Measurements from ENCODE around the gene AGMO.

AGMO gene

GRCh38 chr7:15561835-15562234 lies at the start of gene AGMO:
AGMO (minus strand) TSS chr7:15562015.
- DNase-seq: no peak

DNA sequence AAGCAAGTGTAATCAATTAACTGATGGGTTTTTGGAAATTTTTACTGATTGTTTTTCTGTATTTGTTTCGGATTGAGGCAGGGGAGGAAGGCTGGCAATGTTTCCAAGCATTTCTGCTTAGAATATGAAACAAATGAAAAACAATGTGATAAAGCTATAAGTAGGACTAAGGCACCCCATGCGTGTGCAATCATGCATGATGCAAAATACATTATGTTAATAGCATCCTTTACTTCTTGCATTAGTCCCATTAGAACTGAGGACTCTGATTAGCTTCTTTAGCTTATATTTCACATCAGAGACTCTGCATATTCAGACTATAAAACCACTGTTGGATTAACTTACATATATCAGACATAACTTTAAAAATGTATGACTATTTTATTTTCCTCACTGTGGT lies 48.7 kb upstream of the AGMO start:
- no peak for DNase-seq

DNA sequence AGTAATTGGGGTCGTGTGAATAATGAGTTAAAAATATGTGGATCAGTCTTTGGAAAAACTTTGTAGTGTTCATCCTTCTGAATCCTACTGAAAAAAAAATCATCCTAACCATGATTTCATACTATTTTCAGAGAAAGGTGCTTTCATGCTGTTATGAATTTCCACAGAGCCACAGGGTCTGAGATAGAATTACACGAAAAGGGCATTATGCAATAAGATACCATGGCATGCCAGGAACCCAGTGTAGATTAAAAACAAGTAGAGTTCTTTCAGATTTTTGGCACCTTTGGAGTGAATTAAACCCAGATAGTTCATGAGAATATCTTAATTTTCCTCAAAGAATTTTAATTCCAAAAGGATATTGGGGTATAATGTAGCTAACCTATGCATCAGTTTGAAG lies 47.5 kb upstream of the AGMO start:
- no peak for DNase-seq

DNA sequence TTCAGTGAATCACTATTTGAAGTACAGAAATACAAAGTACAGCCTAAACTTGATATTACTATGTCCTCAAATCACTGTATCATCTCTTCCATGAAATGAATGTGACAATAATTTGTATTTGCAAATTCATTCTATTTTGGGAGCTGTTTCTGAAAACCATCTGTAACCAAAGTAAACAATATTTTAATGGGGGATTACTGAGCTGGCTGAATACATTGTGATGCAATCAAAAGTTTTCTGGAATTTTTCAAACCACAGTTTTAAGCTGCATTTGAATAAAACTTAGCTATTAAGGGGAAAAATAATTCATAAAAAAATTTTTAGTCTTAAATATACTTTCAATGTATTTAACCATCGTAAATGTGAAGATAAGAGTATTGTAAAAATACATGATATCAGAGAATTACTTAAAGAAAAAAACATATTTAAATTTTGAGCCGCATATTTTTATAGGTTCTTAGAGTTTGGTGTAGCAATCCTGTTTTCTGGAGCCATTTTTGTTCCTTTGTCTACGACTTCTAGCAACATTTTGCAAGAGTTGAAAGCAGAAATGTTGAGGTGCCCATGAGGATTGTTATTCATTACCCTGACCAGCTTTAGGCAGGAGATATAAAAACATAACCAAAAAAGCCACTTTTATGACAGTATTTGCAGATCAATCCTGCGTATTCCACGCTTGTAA lies 45.9 kb upstream of the AGMO start:
- DNase-seq: no peak

- DNase-seq: no peak
Measured at GRCh38 chr7:15606561-15606960, 44.7 kb upstream of the AGMO start.

DNA sequence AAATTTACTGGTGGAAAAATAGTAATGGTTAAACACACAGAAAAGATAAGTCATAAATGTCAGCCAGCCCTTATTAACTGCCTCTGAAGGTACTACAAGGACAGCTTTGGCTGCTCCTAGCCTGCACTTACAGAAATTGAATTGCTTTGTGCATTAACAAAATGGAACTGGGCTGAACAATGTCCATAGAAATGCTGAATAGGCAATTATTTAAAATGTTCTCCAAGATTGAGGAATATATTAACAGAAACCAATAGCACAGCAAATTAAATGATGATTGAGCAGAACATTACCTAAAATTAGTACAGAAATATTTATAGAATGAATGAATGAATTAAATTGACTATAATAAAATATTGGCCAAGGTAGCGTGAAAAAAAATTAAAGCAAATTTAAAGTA lies 42.4 kb upstream of the AGMO start:
- DNase-seq: no peak

- no peak for DNase-seq
Measured at GRCh38 chr7:15603124-15603523, 41.3 kb upstream of the AGMO start.

GRCh38 chr7:15602236-15602635 lies 40.4 kb upstream of the AGMO start:
- DNase-seq: no peak

DNA sequence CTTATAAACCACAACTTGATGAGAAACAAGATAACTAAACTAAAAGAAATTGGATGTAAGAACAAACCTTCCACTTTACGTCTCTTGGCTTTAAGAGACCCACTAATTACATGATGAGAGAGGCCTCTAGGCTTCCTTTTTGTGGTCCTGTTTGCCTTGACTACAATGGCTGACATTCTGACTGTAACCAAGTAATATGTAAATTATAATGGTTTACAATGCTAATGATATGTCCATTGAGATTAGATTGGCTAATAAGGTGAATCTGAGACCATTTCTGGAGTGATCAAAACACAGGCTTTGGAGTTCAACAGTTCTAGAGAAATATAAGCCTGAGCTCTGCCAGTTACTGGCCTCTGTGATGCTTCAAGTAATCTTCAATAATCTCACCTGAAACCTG lies 39.4 kb upstream of the AGMO start:
- no peak for DNase-seq

- DNase-seq: no peak
Measured at GRCh38 chr7:15600298-15600697, 38.5 kb upstream of the AGMO start.

- no peak for DNase-seq
Measured at GRCh38 chr7:15594461-15594860, 32.6 kb upstream of the AGMO start.

DNA sequence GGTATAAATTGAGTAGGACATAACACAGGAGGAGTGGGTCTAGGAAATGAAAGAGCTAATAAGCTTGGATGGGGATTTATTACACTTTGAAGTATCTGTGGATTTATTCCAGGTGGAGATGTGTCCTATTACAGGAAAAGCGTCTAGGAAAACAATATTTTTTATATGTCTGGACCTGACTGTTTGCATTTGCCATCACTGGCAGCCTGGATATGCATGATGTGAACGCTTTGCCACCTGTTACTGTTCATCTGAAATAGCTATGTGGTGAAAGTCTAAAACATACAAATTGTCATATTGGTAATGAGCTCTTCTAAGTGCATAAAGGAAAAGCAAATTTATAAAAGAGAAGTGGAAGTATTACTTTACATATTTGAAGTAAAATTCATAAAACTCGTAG lies 31.6 kb upstream of the AGMO start:
- no peak for DNase-seq

- no peak for DNase-seq
Measured at GRCh38 chr7:15586266-15586665, 24.5 kb upstream of the AGMO start.

- DNase-seq: no peak
Measured at GRCh38 chr7:15584575-15584974, 22.8 kb upstream of the AGMO start.

GRCh38 chr7:15582773-15583172 lies 21.0 kb upstream of the AGMO start:
- no peak for DNase-seq

GRCh38 chr7:15581352-15581951 lies 19.6 kb upstream of the AGMO start:
- DNase-seq: no peak

DNA sequence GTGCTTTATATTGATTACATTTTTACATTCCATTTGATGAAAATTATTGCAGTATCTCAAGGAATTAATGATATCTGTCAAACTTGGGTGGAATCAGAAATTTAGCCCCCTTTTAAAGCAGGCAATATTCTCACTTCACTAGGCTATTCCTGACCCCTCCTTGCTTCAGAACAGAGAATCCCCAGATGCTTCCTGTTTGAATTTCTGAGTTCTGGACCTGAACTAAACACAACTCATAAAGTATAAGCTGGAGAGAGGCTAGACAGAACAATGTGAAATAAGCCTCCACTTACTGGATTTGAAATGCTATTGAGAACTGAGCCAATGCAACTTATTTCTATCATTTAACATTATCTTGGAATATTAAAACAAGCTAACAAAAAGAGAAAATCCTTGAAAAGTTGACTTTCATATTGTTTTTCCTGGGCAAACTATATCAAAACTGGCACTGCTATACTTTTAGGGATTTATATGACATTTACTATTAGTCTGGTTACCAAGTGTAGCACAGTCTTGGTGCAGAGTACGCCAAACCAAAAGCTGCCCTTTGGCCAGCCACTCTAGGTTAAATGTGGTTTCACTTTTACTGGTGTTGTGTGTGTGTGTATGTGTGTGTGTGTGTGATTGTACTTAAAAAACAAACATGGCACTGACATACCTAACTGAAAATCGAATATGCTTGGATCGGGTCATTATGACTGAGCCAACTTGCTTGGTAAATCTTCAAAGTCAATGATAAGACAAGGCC lies 19.0 kb upstream of the AGMO start:
- DNase-seq: no peak

DNA sequence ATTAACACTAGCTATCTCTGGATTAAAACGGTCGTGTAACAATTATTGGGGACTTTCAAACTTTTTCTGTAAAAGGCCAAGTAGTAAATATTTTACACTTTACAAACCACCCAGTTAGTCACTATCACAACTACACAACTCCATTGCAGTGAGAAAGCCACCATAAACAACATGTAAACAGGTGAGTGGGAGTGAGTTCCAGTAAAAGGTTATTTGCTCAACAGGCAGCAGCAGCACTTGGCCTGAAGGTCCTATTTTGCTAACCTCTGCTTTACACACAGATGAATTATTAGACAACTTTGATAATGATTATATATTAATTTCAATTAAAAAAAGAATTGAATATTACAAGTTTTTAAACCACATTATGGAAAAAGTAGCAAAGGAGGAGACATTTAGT lies 15.8 kb upstream of the AGMO start:
- DNase-seq: no peak

- no peak for DNase-seq
Measured at GRCh38 chr7:15571301-15571878, 9.6 kb upstream of the AGMO start.

GRCh38 chr7:15567652-15568051 lies 5.8 kb upstream of the AGMO start:
- no peak for DNase-seq

GRCh38 chr7:15567036-15567435 lies 5.2 kb upstream of the AGMO start:
- no peak for DNase-seq

- no peak for DNase-seq
Measured at GRCh38 chr7:15566476-15566875, 4.7 kb upstream of the AGMO start.

- no peak for DNase-seq
Measured at GRCh38 chr7:15560968-15561367, 847 bp downstream of the AGMO start.

- DNase-seq: no peak
Measured at GRCh38 chr7:15559416-15559928, 2.3 kb downstream of the AGMO start.

All from activated T-cell treated with anti-CD3 and anti-CD28 coated beads for 4 hours (primary cell).